Activated effector memory CD4-positive, alpha-beta T cell treated with anti-CD3 and anti-CD28 coated beads, Interleukin-2, amount 50 U/mL, for 16 hours (primary cell): ENCODE results near the gene EDAR.

ENCODE experiments used
- DNase-seq: peaks from one replicate; pipeline ENCODE4 v3.0.0-alpha.2; 2020

Gene EDAR

GRCh38 chr2:108845923-108846322 lies 143.1 kb downstream of the EDAR start:
- DNase-seq: no peak
